Loucy (cell line): ENCODE results near the gene TMOD4.
"Not testable (repeated sequence)": the region's sequence is repeated elsewhere in the genome, so short reads cannot be mapped to it uniquely, and the experiment has no call there.

ENCODE experiments used
- H2AFZ ChIP-seq: fragments of 200-600 bp; sonication (generic); 2 replicates; pipeline ENCODE4 v1.6.0; 2016; ENCODE audit warnings: antibody characterized with exemption, mild to moderate bottlenecking, low read length, moderate library complexity
- H3F3A ChIP-seq: fragments of 200-600 bp; 2 replicates; pipeline ENCODE4 v1.6.0; 2016; ENCODE audit warnings: antibody characterized with exemption, low read depth, mild to moderate bottlenecking
- H3K27me3 ChIP-seq: fragments of 200-600 bp; sonication (generic); 2 replicates; pipeline ENCODE4 v1.6.1; 2014; ENCODE audit warnings: low read length, mild to moderate bottlenecking; ENCODE audit not compliant: insufficient read depth, poor library complexity, severe bottlenecking
- H3K36me3 ChIP-seq: fragments of 200-600 bp; sonication (generic); 2 replicates; pipeline ENCODE4 v1.6.1; 2016; ENCODE audit warnings: low read length; ENCODE audit not compliant: insufficient read depth
- H3K4me1 ChIP-seq: fragments of 200-600 bp; sonication (generic); 2 replicates; pipeline ENCODE4 v1.5.1; 2014; ENCODE audit warnings: low read length, mild to moderate bottlenecking; ENCODE audit not compliant: insufficient read depth, poor library complexity, severe bottlenecking
- H3K4me2 ChIP-seq: fragments of 200-600 bp; sonication (generic); 2 replicates; pipeline ENCODE4 v1.6.0; 2014; ENCODE audit warnings: antibody characterized with exemption, low read length, low read depth, mild to moderate bottlenecking; ENCODE audit not compliant: poor library complexity, severe bottlenecking
- H3K4me3 ChIP-seq: fragments of 200-600 bp; sonication (generic); 2 replicates; pipeline ENCODE4 v1.5.1; 2014; ENCODE audit warnings: low read length, mild to moderate bottlenecking, mixed read lengths; ENCODE audit not compliant: poor library complexity, severe bottlenecking
- H3K79me2 ChIP-seq: fragments of 200-600 bp; sonication (generic); 2 replicates; pipeline ENCODE4 v1.6.1; 2014; ENCODE audit warnings: low read length; ENCODE audit not compliant: insufficient read depth
- H3K9ac ChIP-seq: fragments of 200-600 bp; sonication (generic); 2 replicates; pipeline ENCODE4 v1.6.0; 2014; ENCODE audit warnings: mild to moderate bottlenecking, low read depth, low read length, moderate library complexity; ENCODE audit not compliant: poor library complexity, severe bottlenecking
- H3K9me2 ChIP-seq: fragments of 200-600 bp; sonication (generic); replicated peaks from 2 replicates; pipeline ENCODE4 v1.6.1; 2016; ENCODE audit warnings: low read depth, low read length, mixed read lengths
- H3K9me3 ChIP-seq: fragments of 200-600 bp; sonication (generic); 2 replicates; pipeline ENCODE4 v1.6.1; 2014; ENCODE audit warnings: mild to moderate bottlenecking, antibody characterized with exemption, low read length, low read depth; ENCODE audit not compliant: insufficient read depth
- H4K20me1 ChIP-seq: fragments of 200-600 bp; sonication (generic); 2 replicates; pipeline ENCODE4 v1.6.0; 2014; ENCODE audit warnings: antibody characterized with exemption, low read length, mild to moderate bottlenecking; ENCODE audit not compliant: insufficient read depth, poor library complexity, severe bottlenecking
- CTCF ChIP-seq: fragments of 200-600 bp; sonication (generic); conservative IDR thresholded peaks from 2 replicates; pipeline ENCODE4 v1.5.1; 2014; ENCODE audit warnings: mild to moderate bottlenecking, antibody characterized with exemption, low read length
- EZH2phosphoT487 ChIP-seq: fragments of 200-600 bp; IDR thresholded peaks from 2 replicates; pipeline ENCODE4 v1.6.1; 2018; ENCODE audit warnings: antibody characterized with exemption, mild to moderate bottlenecking, moderate library complexity, borderline replicate concordance

The TMOD4 gene

GRCh38 chr1:151213560-151213959 is 37.8 kb upstream of the TMOD4 start:
- H3K9me3 ChIP-seq, result no peaks in the 10 kb centered on the region
- H3K9ac ChIP-seq, result no peak overlapping the region
- peaks cover 8% of the 10 kb centered on the region; the same call in 1 of the 2 replicates for H3K36me3 ChIP-seq
- H2AFZ ChIP-seq, result no peak overlapping the region
- H3K9me2 ChIP-seq, result no peaks in the 10 kb centered on the region
- H3K4me1 ChIP-seq, result no peaks in the 10 kb centered on the region
- no peak for TF ChIP-seq CTCF
- TF ChIP-seq EZH2phosphoT487, result no peak
- peak overlapping the region; percentile 40 for H3K4me2 ChIP-seq
- no peaks in the 10 kb centered on the region for H3K27me3 ChIP-seq
- H4K20me1 ChIP-seq, result peaks cover 33% of the 10 kb centered on the region
- no peaks in the 10 kb centered on the region for H3F3A ChIP-seq
- H3K79me2 ChIP-seq, result peaks cover 81% of the 10 kb centered on the region
- H3K4me3 ChIP-seq, result peak overlapping the region; percentile 20

DNA sequence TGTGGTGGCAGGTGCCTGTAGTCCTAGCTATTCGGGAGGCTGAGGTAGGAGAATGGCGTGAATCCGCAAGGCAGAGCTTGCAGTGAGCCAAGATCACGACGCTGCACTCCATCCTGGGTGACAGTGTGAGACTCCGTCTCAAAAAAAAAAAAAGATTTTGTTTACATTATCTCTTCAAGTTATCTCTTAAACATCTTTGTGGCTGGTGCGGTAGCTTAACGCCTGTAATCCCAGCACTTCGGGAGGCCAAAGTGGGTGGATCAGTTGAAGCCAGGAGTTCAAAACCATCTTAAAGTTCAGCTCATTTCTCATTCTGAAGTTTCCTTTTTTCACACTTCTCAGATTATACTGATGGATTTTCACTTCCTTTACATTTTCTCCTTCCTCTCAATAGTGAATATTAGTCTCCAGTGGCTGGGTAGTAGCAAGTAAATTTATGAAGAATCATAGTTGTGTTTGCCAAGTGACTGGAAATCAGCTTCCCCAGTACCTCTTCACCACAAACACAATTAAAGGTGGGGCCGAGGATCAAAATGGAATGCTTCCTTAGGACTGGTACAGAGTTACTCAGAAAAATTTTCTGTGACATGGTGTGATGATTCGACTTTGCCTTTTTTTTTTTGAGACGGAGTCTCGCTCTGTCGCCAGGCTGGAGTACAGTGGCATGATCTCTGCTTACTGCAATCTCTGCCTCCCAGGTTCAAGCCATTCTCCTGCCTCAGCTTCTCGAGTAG is 36.4 kb upstream of the TMOD4 start:
- Histone ChIP-seq H2AFZ (no peak overlapping the region), H3K27me3 (no peaks in the 10 kb centered on the region), H3F3A (no peaks in the 10 kb centered on the region), H3K9me2 (no peaks in the 10 kb centered on the region), H3K4me3 (no peak overlapping the region), H4K20me1 (peaks cover 30% of the 10 kb centered on the region), H3K4me1 (no peaks in the 10 kb centered on the region), H3K79me2 (peaks cover 77% of the 10 kb centered on the region), H3K9me3 (no peaks in the 10 kb centered on the region), H3K4me2 (no peak overlapping the region), H3K9ac (no peak overlapping the region), H3K36me3 (peaks cover 17% of the 10 kb centered on the region; the same call in 1 of the 2 replicates)
- TF ChIP-seq CTCF (no peak), EZH2phosphoT487 (no peak)

DNA sequence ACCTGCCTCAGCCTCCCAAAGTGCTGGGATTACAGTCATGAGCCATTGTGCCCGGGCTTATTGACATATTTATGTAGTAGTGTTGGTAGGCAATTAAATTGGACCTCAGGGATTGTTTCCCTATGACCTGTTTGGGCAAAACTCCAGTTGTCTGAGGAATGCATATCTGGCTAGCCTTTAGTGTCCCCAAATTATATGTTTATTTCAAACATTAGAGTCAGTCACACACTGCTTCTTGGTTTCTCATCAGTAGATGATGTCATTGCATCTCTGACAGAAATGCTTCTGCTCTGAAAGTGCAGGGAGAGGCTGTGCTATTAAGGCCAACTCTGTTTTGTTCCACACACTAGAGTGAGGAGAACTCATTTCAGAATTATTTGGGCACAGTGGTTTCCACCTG is 35.0 kb upstream of the TMOD4 start:
- no peak overlapping the region for H2AFZ ChIP-seq
- H3K9ac ChIP-seq, result no peak overlapping the region
- peaks cover 25% of the 10 kb centered on the region; the same call in 1 of the 2 replicates for H3K36me3 ChIP-seq
- TF ChIP-seq EZH2phosphoT487 (no peak), CTCF (no peak)
- H3K4me3 ChIP-seq, result no peak overlapping the region
- no peak overlapping the region for H3K4me2 ChIP-seq
- no peaks in the 10 kb centered on the region for H3K27me3 ChIP-seq
- H3K9me3 ChIP-seq, result no peaks in the 10 kb centered on the region
- H3K79me2 ChIP-seq, result peaks cover 72% of the 10 kb centered on the region
- H3F3A ChIP-seq, result no peaks in the 10 kb centered on the region
- peaks cover 3% of the 10 kb centered on the region for H3K4me1 ChIP-seq
- peaks cover 29% of the 10 kb centered on the region for H4K20me1 ChIP-seq
- no peaks in the 10 kb centered on the region for H3K9me2 ChIP-seq

DNA sequence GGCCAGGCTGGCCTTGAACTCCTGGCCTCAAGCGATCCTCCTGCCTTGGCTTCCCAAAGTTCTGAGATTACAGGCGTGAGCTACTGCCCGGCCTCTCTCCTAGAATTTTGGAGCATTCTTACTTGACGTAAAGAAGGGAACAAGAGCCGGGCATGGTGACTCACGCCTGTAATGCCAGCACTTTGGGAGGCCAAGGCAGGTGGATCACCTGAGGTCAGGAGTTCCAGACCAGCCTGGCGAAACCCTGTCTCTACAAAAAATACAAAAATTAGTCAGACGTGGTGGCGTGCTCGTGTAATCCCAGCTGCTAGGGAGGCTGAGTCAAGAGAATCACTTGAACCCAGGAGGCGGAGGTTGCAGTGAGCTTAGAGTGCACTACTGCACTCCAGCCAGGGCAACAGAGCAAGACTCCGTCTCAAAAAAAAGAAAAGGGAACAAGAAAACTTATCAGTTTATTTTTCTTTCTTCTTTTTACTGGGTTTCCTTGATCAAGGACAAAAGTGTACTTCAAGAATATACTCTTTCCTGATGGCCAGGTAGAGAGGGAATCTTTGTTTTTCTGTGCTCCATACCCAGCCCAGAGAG is 29.7 kb upstream of the TMOD4 start:
- H3K4me3 ChIP-seq, H3K9ac ChIP-seq, H3K9me3 ChIP-seq, H2AFZ ChIP-seq, H3K27me3 ChIP-seq, H3F3A ChIP-seq, H3K9me2 ChIP-seq: not testable (repeated sequence)
- peaks cover 56% of the 10 kb centered on the region for H4K20me1 ChIP-seq
- H3K79me2 ChIP-seq, result peaks cover 82% of the 10 kb centered on the region
- peak overlapping the region; percentile 54 for H3K4me2 ChIP-seq
- peaks cover 29% of the 10 kb centered on the region; the same call in 1 of the 2 replicates for H3K36me3 ChIP-seq
- peaks cover 45% of the 10 kb centered on the region for H3K4me1 ChIP-seq
